ENCODE data around the gene AMBRA1.
"Not testable (repeated sequence)": the region's sequence is repeated elsewhere in the genome, so short reads cannot be mapped to it uniquely, and the experiment has no call there.

The AMBRA1 gene

GRCh38 chr11:46601129-46601528, 7.3 kb upstream of the AMBRA1 start:
- Mint-ChIP-seq H3K27me3 (no peaks in the 10 kb centered on the region), H3K27ac (no peak overlapping the region), H3K4me1 (ENCODE audit: low read depth in 2 of 2) (no peaks in the 10 kb centered on the region), H3K36me3 (ENCODE audit: insufficient read depth) (no peaks in the 10 kb centered on the region), H3K9me3 (no peaks in the 10 kb centered on the region), H3K4me3 (no peak overlapping the region)
- no peak for ATAC-seq (replicated peaks)
- no peak for DNase-seq

DNA sequence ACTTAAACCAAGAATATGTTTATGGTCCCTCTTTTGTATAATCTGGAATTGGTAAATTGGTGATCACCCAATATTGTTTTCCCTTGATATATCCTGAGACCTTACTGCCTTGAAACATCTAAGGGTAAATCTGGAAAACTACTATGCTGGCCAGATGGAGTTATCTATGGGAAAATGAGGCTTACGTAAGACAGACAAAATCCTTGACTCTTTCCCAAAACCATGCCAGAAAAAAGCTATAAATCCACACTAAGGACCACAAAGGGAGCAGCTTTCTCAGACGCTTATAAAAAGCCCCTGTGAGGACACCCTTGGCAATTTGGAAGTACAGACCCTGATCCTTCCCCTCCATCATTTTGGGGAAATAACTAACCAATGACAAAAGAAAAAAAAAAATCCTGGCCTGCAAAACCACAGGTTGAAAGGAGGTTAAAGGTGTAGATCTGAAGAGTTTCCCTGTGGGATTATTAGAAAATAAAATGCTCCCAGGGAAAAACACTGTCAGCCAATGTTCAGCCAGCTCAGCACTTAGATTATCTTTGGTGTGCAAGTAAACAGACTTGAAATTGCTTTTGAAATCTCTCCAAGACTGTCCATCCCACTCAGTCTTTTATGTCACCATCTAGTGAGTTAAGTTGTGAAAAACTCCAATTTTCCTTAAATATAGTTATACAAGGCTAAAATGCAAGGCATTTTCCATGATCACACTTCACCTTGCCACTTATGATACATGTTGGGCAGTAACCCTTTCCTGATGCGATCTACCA, 6.6 kb upstream of the AMBRA1 start:
- DNase-seq (no peak), ATAC-seq (replicated peaks) (no peak)
- Mint-ChIP-seq H3K9me3 (no peaks in the 10 kb centered on the region), H3K27ac (no peak overlapping the region), H3K36me3 (ENCODE audit: insufficient read depth) (no peaks in the 10 kb centered on the region), H3K27me3 (no peaks in the 10 kb centered on the region), H3K4me3 (no peak overlapping the region), H3K4me1 (ENCODE audit: low read depth in 2 of 2) (no peaks in the 10 kb centered on the region)

GRCh38 chr11:46599340-46600193, 5.7 kb upstream of the AMBRA1 start:
- no peaks in the 10 kb centered on the region for H3K4me1 Mint-ChIP-seq (ENCODE audit: low read depth in 2 of 2)
- ATAC-seq (replicated peaks) (no peak), DNase-seq (no peak)
- no peaks in the 10 kb centered on the region for H3K9me3 Mint-ChIP-seq
- H3K27ac Mint-ChIP-seq: no peak overlapping the region
- no peak overlapping the region for H3K4me3 Mint-ChIP-seq
- H3K36me3 Mint-ChIP-seq (ENCODE audit: insufficient read depth): no peaks in the 10 kb centered on the region
- H3K27me3 Mint-ChIP-seq: no peaks in the 10 kb centered on the region

DNA sequence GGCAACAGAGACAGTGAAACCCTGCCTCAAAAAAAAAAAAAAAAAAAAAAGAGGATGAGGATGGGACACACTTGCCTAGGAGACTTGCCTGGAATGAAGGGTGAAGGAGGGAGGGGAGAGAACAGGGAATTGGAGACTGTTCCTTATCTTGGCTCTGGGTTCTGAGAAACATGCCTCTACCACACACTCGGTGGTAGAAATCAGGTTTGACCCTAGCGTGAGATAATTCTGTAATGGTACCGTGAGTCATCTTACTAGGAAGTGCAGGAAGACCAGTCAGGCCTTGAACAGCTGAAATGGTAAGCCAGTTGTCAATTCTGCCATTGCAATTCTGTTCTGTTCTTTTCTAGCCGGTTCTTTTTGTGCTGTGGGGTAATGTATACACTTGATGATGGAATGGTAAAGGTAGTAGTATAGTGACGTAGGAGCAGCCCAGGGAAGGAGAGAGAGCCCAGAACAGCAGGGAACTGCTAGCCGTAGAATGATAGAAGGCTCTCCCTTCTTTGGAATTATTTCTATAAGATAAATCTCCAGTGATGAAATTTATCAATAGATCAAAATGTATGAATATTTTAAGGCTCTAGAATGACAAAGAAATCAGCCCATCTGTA, 3.9 kb upstream of the AMBRA1 start:
- ATAC-seq (replicated peaks) (no peak), DNase-seq (no peak)
- H3K4me3 Mint-ChIP-seq: no peak overlapping the region
- no peak overlapping the region for H3K27ac Mint-ChIP-seq
- no peaks in the 10 kb centered on the region for H3K9me3 Mint-ChIP-seq
- peaks cover 10% of the 10 kb centered on the region for H3K36me3 Mint-ChIP-seq (ENCODE audit: insufficient read depth)
- H3K4me1 Mint-ChIP-seq (ENCODE audit: low read depth in 2 of 2): peaks cover 10 to 12% of the 10 kb centered on the region in 2 donors
- no peaks in the 10 kb centered on the region for H3K27me3 Mint-ChIP-seq

- DNase-seq (no peak), ATAC-seq (replicated peaks) (no peak)
- no peaks in the 10 kb centered on the region for H3K27me3 Mint-ChIP-seq
- no peak overlapping the region for H3K27ac Mint-ChIP-seq
- H3K9me3 Mint-ChIP-seq: no peaks in the 10 kb centered on the region
- H3K4me3 Mint-ChIP-seq: no peak overlapping the region
- H3K4me1 Mint-ChIP-seq (ENCODE audit: low read depth in 2 of 2): peaks cover 15 to 18% of the 10 kb centered on the region in 2 donors
- H3K36me3 Mint-ChIP-seq (ENCODE audit: insufficient read depth): peaks cover 10% of the 10 kb centered on the region
These were observed 3.3 kb upstream of the AMBRA1 start for GRCh38 chr11:46597155-46597554.

DNA sequence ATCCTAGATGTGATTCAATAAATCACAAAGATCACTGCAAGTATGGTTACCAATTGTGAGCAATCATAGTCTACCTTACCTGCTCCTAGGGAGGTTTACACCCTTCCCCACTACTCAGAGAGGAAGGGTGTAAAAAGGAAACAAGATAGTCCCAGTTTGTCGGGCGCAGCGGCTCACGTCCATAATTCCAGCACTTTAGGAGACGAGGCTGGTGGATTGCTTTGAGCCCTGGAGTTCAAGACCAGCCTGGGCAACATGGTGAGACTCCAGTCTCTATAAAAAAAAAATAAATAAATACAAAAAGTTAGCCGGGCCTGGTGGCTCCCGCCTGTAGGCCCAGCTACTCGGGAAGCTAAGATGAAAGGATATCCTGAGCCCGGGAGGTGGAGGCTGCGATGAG, 962 bp upstream of the AMBRA1 start:
- Mint-ChIP-seq H3K27me3 (no peaks in the 10 kb centered on the region), H3K4me3 (peak overlapping the region; percentile 83 to 96), H3K9me3 (no peaks in the 10 kb centered on the region), H3K4me1 (ENCODE audit: low read depth in 2 of 2) (peaks cover 22 to 28% of the 10 kb centered on the region in 2 donors), H3K27ac (no peak overlapping the region), H3K36me3 (ENCODE audit: insufficient read depth) (peaks cover 10% of the 10 kb centered on the region)
- no peak for ATAC-seq (replicated peaks)
- DNase-seq: no peak

DNA sequence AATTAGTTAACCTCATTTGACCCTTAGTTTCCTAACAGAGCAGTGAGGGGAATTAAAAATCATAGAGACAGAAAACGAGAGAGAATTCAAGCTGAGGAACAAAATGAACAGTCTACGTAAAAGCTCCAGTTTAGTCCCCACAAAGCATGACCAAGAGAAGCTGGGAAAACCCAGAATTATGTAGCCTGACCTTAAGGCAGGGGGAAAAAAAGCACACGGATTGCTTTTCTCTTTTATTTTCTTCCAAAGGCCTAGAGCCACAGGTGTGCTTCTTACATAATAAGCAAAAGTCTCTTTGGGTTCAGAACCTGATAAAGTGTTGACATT, 514 bp upstream of the AMBRA1 start:
- H3K9me3 Mint-ChIP-seq: no peaks in the 10 kb centered on the region
- peaks cover 24 to 29% of the 10 kb centered on the region in 2 donors for H3K4me1 Mint-ChIP-seq (ENCODE audit: low read depth in 2 of 2)
- ATAC-seq (replicated peaks) (no peak), DNase-seq (no peak)
- peak overlapping the region; percentile 81 to 93 for H3K27ac Mint-ChIP-seq
- peak overlapping the region; percentile 83 to 96 for H3K4me3 Mint-ChIP-seq
- H3K27me3 Mint-ChIP-seq: no peaks in the 10 kb centered on the region
- H3K36me3 Mint-ChIP-seq (ENCODE audit: insufficient read depth): peaks cover 10% of the 10 kb centered on the region

- no peak for DNase-seq
- peaks cover 18% of the 10 kb centered on the region for H3K36me3 Mint-ChIP-seq (ENCODE audit: insufficient read depth)
- ATAC-seq (replicated peaks): no peak
- H3K27ac Mint-ChIP-seq: peak overlapping the region; percentile 4 to 17
- no peaks in the 10 kb centered on the region for H3K9me3 Mint-ChIP-seq
- peaks cover 34 to 42% of the 10 kb centered on the region in 2 donors for H3K4me1 Mint-ChIP-seq (ENCODE audit: low read depth in 2 of 2)
- H3K27me3 Mint-ChIP-seq: no peaks in the 10 kb centered on the region
- H3K4me3 Mint-ChIP-seq: peak overlapping the region; percentile 41 to 59
These were observed 2.9 kb downstream of the AMBRA1 start for GRCh38 chr11:46590740-46591605.

DNA sequence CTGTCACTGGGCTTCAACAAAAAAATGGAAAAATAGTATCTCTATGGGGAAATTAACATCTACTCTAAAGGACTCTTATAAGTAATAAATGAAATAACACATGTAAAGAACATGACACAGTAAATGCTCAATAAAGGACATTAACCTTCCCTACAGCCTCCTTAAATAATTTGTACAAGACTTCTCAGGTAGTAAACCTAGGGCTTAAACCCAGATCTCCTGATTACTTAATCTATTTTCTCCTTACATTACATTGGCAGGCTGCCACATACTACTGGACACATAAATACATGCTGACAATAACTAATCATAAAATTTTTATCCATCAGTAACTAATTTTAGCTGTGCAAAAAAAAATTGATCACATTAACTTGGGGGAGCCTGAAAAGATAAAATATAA, 4.9 kb downstream of the AMBRA1 start:
- Mint-ChIP-seq H3K27me3 (no peaks in the 10 kb centered on the region), H3K4me1 (ENCODE audit: low read depth in 2 of 2) (peaks cover 30 to 37% of the 10 kb centered on the region in 2 donors), H3K9me3 (no peaks in the 10 kb centered on the region), H3K36me3 (ENCODE audit: insufficient read depth) (peaks cover 20% of the 10 kb centered on the region), H3K27ac (peak overlapping the region; percentile 20 to 21), H3K4me3 (no peak overlapping the region)
- DNase-seq (no peak), ATAC-seq (replicated peaks) (no peak)

DNA sequence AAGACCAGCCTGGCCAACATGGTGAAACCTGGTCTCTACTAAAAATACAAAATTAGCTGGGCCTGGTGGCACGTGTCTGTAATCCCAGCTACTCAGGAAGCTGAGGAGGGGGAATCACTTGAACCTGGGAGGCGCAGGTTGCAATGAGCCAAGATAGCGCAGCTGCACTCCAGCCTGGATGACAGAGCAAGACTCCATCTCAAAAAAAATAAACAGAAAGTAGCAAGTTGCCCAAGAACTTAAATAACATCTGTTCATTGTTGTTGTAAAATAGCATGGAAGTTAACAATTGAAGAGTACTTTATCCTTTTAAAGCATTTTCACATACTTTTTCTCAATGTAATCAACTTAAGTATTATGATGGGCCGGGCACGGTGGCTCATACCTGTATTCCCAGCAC, 5.7 kb downstream of the AMBRA1 start:
- Mint-ChIP-seq H3K27me3 (no peaks in the 10 kb centered on the region), H3K36me3 (ENCODE audit: insufficient read depth) (peaks cover 14% of the 10 kb centered on the region), H3K9me3 (no peaks in the 10 kb centered on the region), H3K4me3 (no peak overlapping the region), H3K27ac (peak overlapping the region in 1 of 2 donors; percentile 0), H3K4me1 (ENCODE audit: low read depth in 2 of 2) (peaks cover 28 to 34% of the 10 kb centered on the region in 2 donors)
- DNase-seq (no peak), ATAC-seq (replicated peaks) (no peak)

- H3K4me3 Mint-ChIP-seq; ATAC-seq (replicated peaks); H3K9me3 Mint-ChIP-seq; H3K27me3 Mint-ChIP-seq; H3K27ac Mint-ChIP-seq; DNase-seq: not testable (repeated sequence)
- Mint-ChIP-seq H3K4me1 (ENCODE audit: low read depth in 2 of 2) (peaks cover 18 to 31% of the 10 kb centered on the region in 2 donors), H3K36me3 (ENCODE audit: insufficient read depth) (peaks cover 12% of the 10 kb centered on the region)
These were observed 10.3 kb downstream of the AMBRA1 start for GRCh38 chr11:46583513-46583912.

DNA sequence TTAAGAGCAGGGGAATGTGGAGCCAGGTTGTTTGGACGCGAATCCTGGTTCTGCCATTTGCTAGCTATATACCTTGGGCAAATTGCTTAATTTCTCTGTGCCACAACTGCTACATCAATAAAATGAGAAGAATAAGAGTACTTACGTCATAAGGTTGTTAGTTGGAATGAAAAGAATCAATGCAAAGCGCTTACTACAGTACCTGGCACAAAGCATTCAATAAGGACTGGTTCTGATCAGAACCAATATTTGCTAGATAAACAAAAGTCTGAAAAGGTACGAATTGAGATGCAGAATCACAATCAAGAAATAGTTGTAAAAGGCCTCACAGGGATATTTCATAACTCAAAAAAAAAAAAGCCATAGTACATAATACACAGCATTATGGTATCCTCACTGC, 11.2 kb downstream of the AMBRA1 start:
- ATAC-seq (replicated peaks): no peak
- Mint-ChIP-seq H3K9me3 (no peaks in the 10 kb centered on the region), H3K4me1 (ENCODE audit: low read depth in 2 of 2) (peaks cover 14 to 26% of the 10 kb centered on the region in 2 donors)

DNA sequence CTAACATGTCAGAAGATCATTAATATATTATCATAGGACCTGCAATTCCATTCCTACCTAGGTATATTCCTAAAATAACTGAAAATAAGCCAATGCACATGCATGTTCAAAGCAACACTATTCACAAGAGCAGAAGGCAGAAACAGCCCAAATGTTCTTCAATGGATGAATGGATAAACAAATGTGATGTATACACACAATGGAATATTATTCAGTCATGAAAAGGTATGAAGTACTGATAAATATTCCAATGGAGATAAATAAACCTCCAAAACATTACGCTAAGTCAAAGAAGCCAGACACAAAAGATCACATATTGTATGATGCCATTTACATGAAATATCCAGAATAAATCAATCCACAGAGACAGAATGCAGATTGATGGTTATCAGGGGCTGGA, 16.8 kb downstream of the AMBRA1 start:
- peaks cover 21 to 40% of the 10 kb centered on the region in 2 donors for H3K4me1 Mint-ChIP-seq (ENCODE audit: low read depth in 2 of 2)
- no peaks in the 10 kb centered on the region for H3K27me3 Mint-ChIP-seq
- H3K27ac Mint-ChIP-seq: no peak overlapping the region
- no peaks in the 10 kb centered on the region for H3K9me3 Mint-ChIP-seq
- H3K36me3 Mint-ChIP-seq (ENCODE audit: insufficient read depth): peaks cover 6% of the 10 kb centered on the region
- no peak overlapping the region for H3K4me3 Mint-ChIP-seq
- no peak for ATAC-seq (replicated peaks)
- DNase-seq: no peak

More for the DNA sequence above, 11.2 kb downstream of the AMBRA1 start:
- Mint-ChIP-seq H3K36me3 (ENCODE audit: insufficient read depth) (peaks cover 13% of the 10 kb centered on the region), H3K27ac (peak overlapping the region in 1 of 2 donors; percentile 4), H3K27me3 (no peaks in the 10 kb centered on the region), H3K4me3 (no peak overlapping the region)
- no peak for DNase-seq
